SK-N-SH (cell line): ENCODE measurements around the gene MRPS23. TPM values are rescaled to one million over a fixed set of nuclear protein-coding genes. Genes with fewer than 3 reads are reported as not detected.

ENCODE experiments used
- CTCF ChIA-PET: fragments of 300-600, 350-600 bp; formaldehyde crosslinking; extraction: SDS; loops from one replicate; lab custom pipeline; 2021; lab: Yijun Ruan, JAX
- POLR2A ChIA-PET: fragments of 350-600 bp; sonication (Branson Sonifier 250); formaldehyde crosslinking; extraction: SDS; loops from one replicate; lab custom pipeline; 2020; ENCODE audit warnings: antibody characterized with exemption, inconsistent platforms; lab: Yijun Ruan, JAX
- DNase-seq: peaks from one replicate; pipeline ENCODE4 v3.0.0; 2012
- H2AFZ ChIP-seq: fragments of 200-600 bp; sonication (generic); 2 replicates; pipeline ENCODE4 v1.8.1; 2016; ENCODE audit warnings: antibody characterized with exemption, mild to moderate bottlenecking, low read depth
- H3F3A ChIP-seq: fragments of 200-600 bp; sonication (generic); replicated peaks from 2 replicates; pipeline ENCODE3; 2016; ENCODE audit warnings: antibody characterized with exemption, mild to moderate bottlenecking; ENCODE audit not compliant: insufficient read depth
- H3K27ac ChIP-seq, 2 experiments: fragments of 200-500 bp in 1 of 2; fragments of 200-600 bp in 1 of 2; sonication (Bioruptor generic) in 1 of 2; sonication (generic), shearing (Covaris generic) in 1 of 2; 2 replicates each; pipeline versions ENCODE4 v1.5.1 to v1.6.1; 2014 to 2016; ENCODE audit warnings: low read depth in 2 of 2, inconsistent platforms in 1 of 2, low read length in 1 of 2, mild to moderate bottlenecking in 1 of 2, mixed read lengths in 1 of 2
- H3K27me3 ChIP-seq: fragments of 200-600 bp; sonication (generic), shearing (Covaris generic); 2 replicates; pipeline ENCODE4 v1.6.1; 2016; ENCODE audit warnings: mixed run types; ENCODE audit not compliant: insufficient read depth
- H3K36me3 ChIP-seq, 2 experiments: fragments of 200-500 bp in 1 of 2; fragments of 200-600 bp in 1 of 2; sonication (Bioruptor generic) in 1 of 2; sonication (generic) in 1 of 2; replicated peaks in 1 of 2; 2 replicates each; pipeline versions ENCODE3 to v1.5.1; 2014 to 2016; ENCODE audit warnings: low read length in 1 of 2, mild to moderate bottlenecking in 1 of 2; ENCODE audit not compliant: insufficient read depth in 2 of 2, control insufficient read depth in 1 of 2
- H3K4me1 ChIP-seq, 2 experiments: fragments of 200-500 bp in 1 of 2; fragments of 200-600 bp in 1 of 2; sonication (Bioruptor generic) in 1 of 2; sonication (generic), shearing (Covaris generic) in 1 of 2; 2 replicates each; pipeline versions ENCODE4 v1.5.1 to v1.6.1; 2014 to 2016; ENCODE audit warnings: low read depth in 1 of 2, low read length in 1 of 2, mixed run types in 1 of 2; ENCODE audit not compliant: insufficient read depth in 2 of 2, control insufficient read depth in 1 of 2
- H3K4me2 ChIP-seq: fragments of 200-600 bp; sonication (generic), shearing (Covaris generic); 2 replicates; pipeline ENCODE4 v1.6.1; 2017; ENCODE audit warnings: mixed run types
- H3K4me3 ChIP-seq, 2 experiments: fragments of 200-500 bp in 1 of 2; fragments of 200-600 bp in 1 of 2; sonication (Bioruptor generic) in 1 of 2; sonication (generic), shearing (Covaris generic) in 1 of 2; 2 replicates each; pipeline versions ENCODE4 v1.5.1 to v1.8.1; 2014 to 2016; ENCODE audit warnings: low read depth in 2 of 2, inconsistent platforms in 1 of 2, low read length in 1 of 2, mild to moderate bottlenecking in 1 of 2, mixed read lengths in 1 of 2, moderate library complexity in 1 of 2
- H3K79me2 ChIP-seq: fragments of 200-600 bp; sonication (generic); 2 replicates; pipeline ENCODE4 v1.8.1; 2017; ENCODE audit warnings: mild to moderate bottlenecking; ENCODE audit not compliant: insufficient read depth
- H3K9ac ChIP-seq: fragments of 200-600 bp; sonication (generic); 2 replicates; pipeline ENCODE4 v1.6.1; 2017; ENCODE audit warnings: mixed run types
- H3K9me2 ChIP-seq: fragments of 200-600 bp; sonication (generic); 2 replicates; pipeline ENCODE4 v1.6.1; 2017; ENCODE audit warnings: mixed run types
- H3K9me3 ChIP-seq: fragments of 200-600 bp; sonication (generic); 2 replicates; pipeline ENCODE4 v1.6.1; 2017; ENCODE audit warnings: mixed run types, mild to moderate bottlenecking, moderate library complexity
- H4K20me1 ChIP-seq: fragments of 200-600 bp; sonication (generic); 2 replicates; pipeline ENCODE4 v1.6.1; 2017; ENCODE audit warnings: mild to moderate bottlenecking, mixed run types; ENCODE audit not compliant: insufficient read depth
- EP300 ChIP-seq, 2 experiments: IDR thresholded peaks; 2 replicates each; pipeline versions ENCODE4 v1.4.0 to v1.6.1; 2012; ENCODE audit warnings: borderline replicate concordance in 1 of 2, low read depth in 1 of 2, low read length in 1 of 2
- FOXJ3 ChIP-seq: sonication (generic); formaldehyde crosslinking; IDR thresholded peaks from 2 replicates; pipeline ENCODE4 v1.5.1; 2020; ENCODE audit warnings: mild to moderate bottlenecking, missing genetic modification reagents
- MAX ChIP-seq: IDR thresholded peaks from 2 replicates; pipeline ENCODE4 v1.4.0; 2012; ENCODE audit warnings: low read depth
- NFIC ChIP-seq: IDR thresholded peaks from 2 replicates; pipeline ENCODE4 v1.4.0; 2012; ENCODE audit warnings: borderline replicate concordance
- PBX3 ChIP-seq: IDR thresholded peaks from 2 replicates; pipeline ENCODE4; 2012
- RCOR1 ChIP-seq: fragments of 150-350 bp; IDR thresholded peaks from 2 replicates; pipeline ENCODE4 v1.6.1; 2017; ENCODE audit warnings: antibody characterized with exemption, low read length
- REST ChIP-seq: IDR thresholded peaks from 2 replicates; pipeline ENCODE4 v1.6.1; 2012; ENCODE audit warnings: mild to moderate bottlenecking, low read depth, low read length, moderate library complexity
- SIN3A ChIP-seq: IDR thresholded peaks from 2 replicates; pipeline ENCODE4 v1.6.1; 2012; ENCODE audit warnings: low read depth, mild to moderate bottlenecking, low read length, moderate library complexity, borderline replicate concordance
- TCF12 ChIP-seq: IDR thresholded peaks from 2 replicates; pipeline ENCODE4 v1.4.0; 2012
- USF1 ChIP-seq: IDR thresholded peaks from 2 replicates; pipeline ENCODE4 v1.4.0; 2012; ENCODE audit warnings: low read depth, borderline replicate concordance
- WGBS: methylation state at CpG from one replicate; pipeline ENCODE4 v1.1.6; 2017; ENCODE audit warnings: low lambda C conversion rate; 5-methylcytosine and 5-hydroxymethylcytosine counted together
- polyA plus RNA-seq, 3 experiments: library from polyadenylated mRNA; depleted of rRNA; stranded (reverse); fragments of >200 nt; gene quantifications; 2 replicates each; pipeline ENCODE4 v1.2.3, GENCODE V29; 2012

Gene MRPS23
- polyA plus RNA-seq, 1 of the 3 experiments (the other 2 are of a cell fraction): 105 TPM

- no peak overlapping the region for H2AFZ ChIP-seq
- 61% methylated on average over 9 of the region's 9 CpGs for WGBS
Observed at GRCh38 chr17:57898487-57899311, 48.9 kb upstream of the MRPS23 start.

More at GRCh38 chr17:57898487-57899311, 48.9 kb upstream of the MRPS23 start:
- no peak for TF ChIP-seq FOXJ3
- peak; percentile 50; the same call in 1 of the 2 replicates for TF ChIP-seq PBX3
- peak; percentile 60 for TF ChIP-seq TCF12
- peak; percentile 46; the same call in 1 of the 2 replicates for TF ChIP-seq SIN3A
- peak in 1 of 2 experiments; percentile 45; a peak in 1 of 4 replicates for TF ChIP-seq EP300 (IDR thresholded peaks at IDR 0.05; ENCODE audit: borderline replicate concordance in 1 of 2, low read depth in 1 of 2, low read length in 1 of 2)
- TF ChIP-seq MAX: peak; percentile 69
- peak; percentile 35; the same call in 1 of the 2 replicates for TF ChIP-seq RCOR1
- no peak for TF ChIP-seq REST
- 0 out of 2 replicates have a peak, but pooled peaks have one; percentile 19 for TF ChIP-seq NFIC
- TF ChIP-seq USF1: no peak
- Histone ChIP-seq H3F3A (peaks cover 32% of the 10 kb centered on the region), H3K9me3 (no peaks in the 10 kb centered on the region), H3K4me1 (peaks cover 31 to 51% of the 10 kb centered on the region in 2 experiments; a peak in 3 of 4 replicates), H3K27me3 (no peaks in the 10 kb centered on the region), H4K20me1 (no peaks in the 10 kb centered on the region), H3K9ac (peak overlapping the region; percentile 48), H3K4me3 (no peak overlapping the region), H3K9me2 (no peaks in the 10 kb centered on the region), H3K79me2 (peaks cover 86% of the 10 kb centered on the region), H3K27ac (peak overlapping the region; percentile 59 to 75), H3K4me2 (peak overlapping the region; percentile 48; the same call in 1 of the 2 replicates), H3K36me3 (no peaks in the 10 kb centered on the region)
- CTCF ChIA-PET: interaction anchor here (0.8 to 3.3 kb wide), 9 partner anchors 10 to 214 kb away, joined by 3 to 32 read pairs (median 4); partner anchors contain the start of gene CUEDC1
- peak; percentile 58 for DNase-seq
- POLR2A ChIA-PET: interaction anchor here (2.0 kb wide), 1 partner anchor 9 kb away, joined by 7 read pairs; no protein-coding TSS in a partner anchor
